HUES6 (cell line): ENCODE data around the gene GLT6D1.
"Not testable (repeated sequence)": the region's sequence is repeated elsewhere in the genome, so short reads cannot be mapped to it uniquely, and the experiment has no call there.

Experiments used
- H3K27ac ChIP-seq: 2 replicates; pipeline ENCODE4 v1.7.0; 2013; ENCODE audit warnings: low read depth, mild to moderate bottlenecking, low read length, inconsistent platforms
- H3K27me3 ChIP-seq: 2 replicates; pipeline ENCODE4 v1.6.1; 2013; ENCODE audit warnings: low read length; ENCODE audit not compliant: control insufficient read depth, insufficient read depth
- H3K36me3 ChIP-seq: 2 replicates; pipeline ENCODE4 v1.6.1; 2013; ENCODE audit warnings: low read length; ENCODE audit not compliant: control insufficient read depth, insufficient read depth
- H3K4me1 ChIP-seq: 2 replicates; pipeline ENCODE4 v1.6.1; 2013; ENCODE audit warnings: low read length; ENCODE audit not compliant: control insufficient read depth, insufficient read depth
- H3K4me3 ChIP-seq: 2 replicates; pipeline ENCODE4 v1.5.1; 2013; ENCODE audit warnings: low read depth, low read length
- H3K9ac ChIP-seq: one replicate; pipeline ENCODE4 v1.6.1; 2013; ENCODE audit warnings: mild to moderate bottlenecking, low read length
- H3K9me3 ChIP-seq: 2 replicates; pipeline ENCODE4 v1.6.1; 2013; ENCODE audit warnings: low read depth, low read length; ENCODE audit not compliant: control insufficient read depth, insufficient read depth

The GLT6D1 gene

DNA sequence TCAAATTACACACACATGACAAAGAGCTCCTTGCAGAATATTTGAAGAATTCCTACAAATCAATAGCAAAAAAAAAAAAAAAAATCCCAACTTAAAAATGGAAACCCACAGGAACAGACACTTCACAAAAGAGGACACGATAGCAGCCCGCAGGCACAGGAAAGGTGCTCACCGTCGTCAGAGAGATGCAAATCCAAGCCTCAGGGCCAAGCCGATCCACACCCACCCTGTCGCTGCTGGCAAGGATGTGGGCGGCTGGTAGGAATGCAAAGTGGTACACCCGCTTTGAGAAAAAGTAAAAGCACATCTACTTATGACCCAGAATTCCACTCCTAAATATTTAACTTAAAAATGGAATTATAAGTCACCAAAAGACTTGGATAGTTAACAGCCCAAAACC lies 34.6 kb upstream of the GLT6D1 start:
- H3K27me3 ChIP-seq = no peaks in the 10 kb centered on the region
- no peak overlapping the region for H3K9ac ChIP-seq
- peaks cover 10% of the 10 kb centered on the region for H3K9me3 ChIP-seq
- H3K27ac ChIP-seq = no peak overlapping the region
- H3K4me1 ChIP-seq = peaks cover 2% of the 10 kb centered on the region; the same call in 1 of the 2 replicates
- no peaks in the 10 kb centered on the region for H3K36me3 ChIP-seq
- no peak overlapping the region for H3K4me3 ChIP-seq

DNA sequence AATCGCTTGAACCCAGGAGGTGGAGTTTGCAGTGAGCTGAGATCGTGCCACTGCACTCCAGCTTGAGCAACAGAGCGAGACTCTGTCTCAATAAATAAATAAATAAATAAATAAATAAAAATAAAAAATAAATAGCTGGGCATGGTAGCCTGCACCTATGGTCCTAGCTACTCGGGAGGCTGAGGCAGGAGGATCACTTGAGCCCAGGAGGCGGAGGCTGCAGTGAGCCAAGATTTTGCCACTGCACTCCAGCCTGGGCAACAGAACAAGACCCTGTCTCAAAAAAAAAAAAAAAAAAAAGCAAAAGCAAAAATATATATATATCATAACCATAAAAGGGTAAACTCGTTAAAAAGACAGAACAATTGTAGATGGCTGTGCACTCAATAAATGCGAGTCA lies 33.4 kb upstream of the GLT6D1 start:
- H3K9ac ChIP-seq, H3K4me3 ChIP-seq, H3K4me1 ChIP-seq, H3K27ac ChIP-seq, H3K36me3 ChIP-seq, H3K27me3 ChIP-seq: not testable (repeated sequence)
- peaks cover 15% of the 10 kb centered on the region for H3K9me3 ChIP-seq

DNA sequence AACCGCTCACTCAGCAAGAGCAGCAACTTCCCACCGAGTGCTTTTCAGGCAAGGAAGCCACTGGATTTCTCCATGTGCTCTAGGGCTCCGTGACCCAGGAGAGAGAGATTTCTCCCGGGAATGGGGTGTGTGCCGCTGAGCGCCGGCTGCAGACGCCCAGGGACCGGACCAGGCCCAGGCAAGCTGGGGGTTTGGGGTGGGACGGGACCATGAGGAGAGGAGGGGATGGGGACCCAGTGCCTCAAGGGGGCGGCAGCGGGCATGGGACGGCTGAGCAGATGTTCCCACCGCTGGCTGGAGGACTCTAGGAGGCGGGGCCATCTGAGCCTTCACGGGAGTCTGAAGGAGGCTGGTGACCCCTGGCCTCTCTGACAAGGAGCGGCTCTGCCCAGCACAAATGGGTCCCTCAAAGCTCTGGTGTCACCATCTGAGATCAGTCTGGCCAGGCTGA lies 32.3 kb upstream of the GLT6D1 start:
- Histone ChIP-seq H3K4me1 (peaks cover 2% of the 10 kb centered on the region; the same call in 1 of the 2 replicates), H3K36me3 (no peaks in the 10 kb centered on the region), H3K9me3 (peaks cover 15% of the 10 kb centered on the region), H3K27me3 (no peaks in the 10 kb centered on the region), H3K9ac (no peak overlapping the region), H3K27ac (no peak overlapping the region), H3K4me3 (peak overlapping the region; percentile 24; the same call in 1 of the 2 replicates)

DNA sequence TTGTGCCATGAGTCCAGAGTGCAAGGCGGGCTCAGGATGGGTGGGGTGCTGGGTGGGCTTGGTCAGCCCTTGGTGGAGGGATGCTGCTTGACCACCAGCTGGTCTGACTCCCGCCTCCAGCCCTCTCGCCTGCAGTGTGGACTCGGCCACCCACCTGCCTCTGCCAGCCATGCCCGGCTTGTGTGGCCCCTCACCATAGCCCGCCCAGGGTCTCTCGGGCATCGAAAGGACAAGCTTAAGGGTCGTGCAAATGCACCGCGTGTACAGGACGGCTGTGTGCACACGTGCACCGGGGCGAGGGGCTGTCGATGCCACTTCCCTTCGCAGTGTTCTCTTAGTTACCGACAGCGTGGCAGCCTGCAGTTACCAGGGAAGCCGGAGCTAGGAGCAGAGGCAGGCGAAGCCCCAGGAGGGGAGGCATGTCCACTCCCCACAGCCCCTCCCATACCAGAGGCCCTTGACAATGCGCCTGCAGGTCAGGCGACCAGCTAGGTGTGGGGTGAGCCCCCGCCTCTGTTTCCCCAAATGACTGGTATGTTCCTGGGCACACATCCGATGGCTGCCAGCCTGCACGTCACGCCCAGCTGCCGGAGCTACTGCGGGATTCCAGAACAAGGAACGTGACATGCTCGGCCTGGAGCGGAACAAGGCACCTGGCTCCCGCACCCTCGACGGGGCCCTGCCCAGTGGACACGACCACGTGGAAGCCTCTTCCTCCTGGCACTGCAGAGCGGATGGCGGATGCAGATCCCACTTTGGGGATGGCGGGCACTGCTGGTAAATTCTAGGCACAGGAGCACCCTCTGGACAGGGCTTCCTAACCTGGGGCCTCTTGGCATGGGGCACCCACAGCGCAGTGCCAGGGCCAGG lies 31.6 kb upstream of the GLT6D1 start:
- Histone ChIP-seq H3K27ac (no peak overlapping the region), H3K9ac (no peak overlapping the region), H3K27me3 (no peaks in the 10 kb centered on the region; the same call in 1 of the 2 replicates)

DNA sequence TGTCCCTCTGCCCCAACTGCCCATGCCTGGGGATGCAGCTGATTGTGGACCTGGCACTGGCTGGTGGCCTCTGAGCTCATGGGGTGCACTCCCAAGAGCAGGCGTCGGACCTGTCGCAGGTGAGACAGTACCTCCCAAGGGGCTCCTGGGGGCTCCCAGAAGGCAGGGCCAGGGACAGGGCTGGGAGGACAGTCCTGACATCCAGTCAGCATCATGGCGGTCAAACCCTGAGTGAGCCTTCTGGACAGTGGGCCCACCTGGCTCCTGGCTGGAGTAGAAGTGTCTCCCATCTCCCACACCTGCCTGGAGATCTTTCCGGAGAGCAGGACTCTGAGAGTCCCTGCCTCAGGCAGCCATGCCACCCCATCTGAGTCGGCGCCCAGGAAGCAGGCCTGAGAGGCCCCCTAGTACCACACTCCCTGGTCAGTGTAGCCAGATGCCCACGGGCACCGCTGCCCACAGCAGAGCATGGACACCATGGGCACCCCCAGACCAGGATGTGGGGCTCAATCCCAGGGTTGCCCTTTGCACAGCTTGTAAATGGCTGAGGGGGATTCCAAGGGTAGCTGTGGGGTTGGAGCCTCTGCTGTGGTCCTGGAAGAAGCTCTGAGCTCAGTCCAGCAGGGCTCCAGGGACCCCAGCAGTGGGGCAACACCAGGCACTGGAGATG lies 30.4 kb upstream of the GLT6D1 start:
- no peak overlapping the region for H3K4me3 ChIP-seq
- H3K9me3 ChIP-seq = peaks cover 15% of the 10 kb centered on the region
- no peak overlapping the region for H3K9ac ChIP-seq
- peaks cover 2% of the 10 kb centered on the region; the same call in 1 of the 2 replicates for H3K4me1 ChIP-seq
- no peak overlapping the region for H3K27ac ChIP-seq
- no peaks in the 10 kb centered on the region for H3K36me3 ChIP-seq
- H3K27me3 ChIP-seq = no peaks in the 10 kb centered on the region; the same call in 1 of the 2 replicates

More for the DNA sequence above, 31.6 kb upstream of the GLT6D1 start:
- Histone ChIP-seq H3K4me1 (peaks cover 2% of the 10 kb centered on the region; the same call in 1 of the 2 replicates), H3K4me3 (no peak overlapping the region), H3K9me3 (peaks cover 15% of the 10 kb centered on the region), H3K36me3 (no peaks in the 10 kb centered on the region)

DNA sequence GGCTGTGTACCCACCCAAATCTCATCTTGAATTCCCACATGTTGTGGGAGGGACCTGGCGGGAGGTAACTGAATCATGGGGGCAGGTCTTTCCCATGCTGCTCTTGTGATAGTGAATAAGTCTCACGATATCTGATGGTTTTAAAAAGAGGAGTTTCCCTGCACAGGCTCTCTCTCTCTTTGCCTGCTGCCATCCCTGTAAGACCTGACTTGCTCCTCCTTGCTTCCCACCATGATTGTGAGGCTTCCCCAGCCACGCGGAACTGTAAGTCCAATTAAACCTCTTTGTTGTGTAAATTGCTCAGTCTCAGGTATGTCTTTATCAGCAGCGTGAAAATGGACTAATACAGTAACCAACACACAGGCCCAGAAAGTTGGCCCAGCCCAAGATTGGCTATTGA lies 29.7 kb upstream of the GLT6D1 start:
- not testable (repeated sequence) for H3K9ac ChIP-seq, H3K36me3 ChIP-seq, H3K27ac ChIP-seq, H3K4me1 ChIP-seq, H3K4me3 ChIP-seq, H3K27me3 ChIP-seq
- peaks cover 15% of the 10 kb centered on the region for H3K9me3 ChIP-seq

DNA sequence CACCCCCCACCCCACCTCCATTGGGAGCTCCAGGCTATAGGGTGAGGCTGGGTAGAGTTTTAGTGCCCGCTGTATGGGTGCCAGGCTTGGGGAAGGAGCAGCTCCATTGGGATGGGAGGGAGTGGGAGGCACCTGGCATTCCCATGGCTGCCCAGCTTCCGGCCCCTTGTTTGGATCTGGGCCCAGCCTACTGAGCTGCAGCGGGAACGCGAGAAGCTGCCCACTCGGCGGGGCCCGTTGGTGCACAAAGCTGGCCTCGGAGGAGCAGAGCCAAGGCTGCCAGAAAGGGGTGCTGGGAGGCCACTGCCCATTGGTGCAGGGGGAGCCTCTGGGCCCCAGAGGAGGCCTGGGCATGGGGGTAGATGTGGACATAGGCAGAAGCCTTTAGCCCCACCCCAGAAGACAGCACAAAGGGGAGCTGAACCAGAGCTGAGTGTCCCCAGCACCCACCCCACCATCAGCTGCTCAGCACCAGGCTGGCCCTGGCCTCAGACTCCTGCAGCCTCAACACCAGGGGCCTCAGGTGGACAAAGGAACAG lies 28.2 kb upstream of the GLT6D1 start:
- Histone ChIP-seq H3K9me3 (peaks cover 15% of the 10 kb centered on the region), H3K9ac (no peak overlapping the region), H3K4me3 (no peak overlapping the region), H3K27me3 (no peaks in the 10 kb centered on the region; the same call in 1 of the 2 replicates), H3K4me1 (peaks cover 2% of the 10 kb centered on the region; the same call in 1 of the 2 replicates), H3K27ac (no peak overlapping the region), H3K36me3 (no peaks in the 10 kb centered on the region)

DNA sequence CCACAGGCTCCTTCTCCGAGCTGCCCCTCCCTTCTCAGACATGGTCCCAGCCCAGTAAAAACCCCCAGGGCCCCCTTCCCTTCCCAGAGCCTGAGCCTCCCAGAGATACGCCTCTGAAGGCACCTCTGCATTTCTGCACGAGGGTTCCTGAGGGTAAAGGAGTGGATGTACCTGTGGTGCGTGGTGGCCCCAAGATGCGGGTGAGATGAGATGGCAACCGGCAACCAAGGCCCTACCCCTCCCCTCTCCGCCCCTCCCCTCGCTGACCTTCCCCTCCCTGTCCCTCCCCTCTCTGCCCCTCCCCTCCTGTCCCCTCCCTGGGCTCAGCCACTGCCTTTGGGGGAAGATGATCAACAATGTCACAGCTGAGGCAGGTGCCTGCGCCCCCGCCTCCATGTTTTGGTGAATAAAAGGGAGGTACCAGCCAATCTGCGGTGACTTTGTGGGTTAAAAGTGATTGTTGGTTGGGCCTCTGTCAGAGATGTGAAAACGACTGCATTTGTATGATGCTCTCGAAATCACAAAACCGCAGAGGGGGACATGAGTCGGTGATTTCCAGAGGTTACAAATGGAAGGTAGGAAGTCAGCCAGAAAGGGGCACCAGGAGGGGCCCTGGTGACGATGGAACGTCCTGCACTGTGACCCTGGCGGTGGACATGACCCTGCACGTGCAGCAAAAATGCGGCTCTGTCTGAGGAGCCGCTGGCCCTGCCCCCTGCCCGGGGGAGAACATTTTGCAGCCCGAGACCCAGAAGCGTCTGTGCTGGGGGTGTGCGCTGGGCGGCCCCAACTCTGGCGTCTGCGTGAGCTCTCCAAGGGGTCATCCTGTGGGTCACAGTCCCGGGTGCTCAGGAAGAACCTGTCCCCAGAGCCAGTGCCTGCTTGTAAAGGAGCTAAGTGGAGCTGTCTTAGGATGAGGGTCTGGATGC lies 27.5 kb upstream of the GLT6D1 start:
- peaks cover 15% of the 10 kb centered on the region for H3K9me3 ChIP-seq
- no peak overlapping the region for H3K27ac ChIP-seq
- H3K4me3 ChIP-seq = no peak overlapping the region
- H3K9ac ChIP-seq = no peak overlapping the region
- H3K36me3 ChIP-seq = no peaks in the 10 kb centered on the region
- no peaks in the 10 kb centered on the region; the same call in 1 of the 2 replicates for H3K27me3 ChIP-seq
- H3K4me1 ChIP-seq = peaks cover 2% of the 10 kb centered on the region; the same call in 1 of the 2 replicates

DNA sequence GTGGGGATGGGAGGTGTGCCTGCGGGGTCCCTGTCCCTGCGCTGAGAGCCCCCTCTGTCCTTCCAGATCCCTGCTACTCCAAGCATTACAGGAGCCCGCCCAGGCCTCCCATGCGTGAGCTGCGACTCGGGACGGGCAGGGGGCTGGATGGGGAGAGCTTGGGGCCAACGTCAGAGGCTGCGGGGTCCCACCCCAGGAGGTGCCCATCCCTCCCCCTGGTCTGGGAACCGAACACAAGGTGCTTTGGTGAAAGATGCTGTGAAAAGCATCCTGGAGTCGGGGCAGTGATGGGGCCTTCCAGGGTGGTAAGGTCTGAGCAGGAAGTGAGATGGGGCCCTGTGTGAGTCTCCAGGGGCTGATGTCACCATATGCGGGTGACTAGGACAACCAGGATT lies 26.5 kb upstream of the GLT6D1 start:
- H3K9ac ChIP-seq = no peak overlapping the region
- H3K27ac ChIP-seq = no peak overlapping the region
- no peaks in the 10 kb centered on the region; the same call in 1 of the 2 replicates for H3K27me3 ChIP-seq

More for the DNA sequence above, 26.5 kb upstream of the GLT6D1 start:
- Histone ChIP-seq H3K9me3 (peaks cover 19% of the 10 kb centered on the region), H3K4me3 (no peak overlapping the region), H3K36me3 (no peaks in the 10 kb centered on the region), H3K4me1 (peaks cover 4% of the 10 kb centered on the region; the same call in 1 of the 2 replicates)
